Renal pelvis (tissue), 4 donors: Measurements from ENCODE around the gene BRMS1L. TPM values are rescaled to one million over a fixed set of nuclear protein-coding genes. Genes with fewer than 3 reads are reported as not detected.

Experiments used
- DNase-seq: peaks from one replicate; pipeline ENCODE4 v3.0.0-alpha.2; 2013
- polyA plus RNA-seq, 3 donors: library from polyadenylated mRNA; unstranded; fragments of 120-200 nt; gene quantifications; one replicate each; pipeline ENCODE4 v1.2.1, GENCODE V29; 2013; ENCODE audit not compliant: insufficient read length in 3 of 3

The BRMS1L gene
- polyA plus RNA-seq, 3 donors = 16.4 to 18.7 (median 17.5) TPM

DNA sequence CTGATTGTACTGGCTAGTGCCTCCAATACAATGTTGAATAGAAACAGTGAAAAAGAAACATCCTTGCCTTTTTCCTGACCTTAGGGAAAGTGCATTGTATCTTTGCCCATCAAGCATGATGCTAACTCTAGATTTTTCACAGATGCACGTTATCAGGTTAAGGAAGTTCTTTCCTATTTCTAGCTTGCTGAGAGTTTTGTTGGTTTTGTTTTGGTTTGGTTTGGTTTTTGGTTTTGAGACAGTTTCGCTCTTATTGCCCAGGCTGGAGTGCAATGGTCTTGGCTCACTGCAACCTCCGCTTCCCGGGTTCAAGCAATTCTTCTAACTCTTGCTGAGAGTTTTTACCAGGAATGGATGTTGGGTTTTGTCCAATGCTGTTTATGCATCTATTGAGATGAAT, 89.0 kb downstream of the BRMS1L start:
- DNase-seq = no peak

DNA sequence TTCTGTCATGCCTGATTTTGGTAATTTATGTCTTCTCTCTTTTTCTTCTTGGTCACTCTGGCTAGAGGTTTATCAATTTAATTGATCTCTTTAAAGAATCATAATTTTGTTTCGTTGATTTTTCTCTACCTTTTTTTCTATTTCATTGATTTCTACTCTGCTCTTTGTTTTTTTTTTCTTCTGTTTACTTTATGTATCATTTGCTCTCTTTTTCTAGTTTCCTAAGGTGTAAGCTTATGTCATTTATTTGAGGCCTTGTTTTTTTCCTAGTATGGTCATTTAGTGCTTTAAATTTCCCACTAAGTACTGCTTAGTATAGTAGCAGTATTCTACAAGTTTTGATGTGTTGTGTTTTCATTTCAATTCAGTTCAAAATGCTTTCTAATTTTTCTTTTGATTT, 89.6 kb downstream of the BRMS1L start:
- no peak for DNase-seq

Other genes with a start within 250 kb of the BRMS1L start
- gene RALGAPA1, start 17.0 kb upstream of the BRMS1L start, polyA plus RNA-seq = 10 to 100 TPM; 32.6 to 47.3 (median 43.3) TPM